ENCODE results near the gene GDAP1L1.
"Not testable (repeated sequence)": the region's sequence is repeated elsewhere in the genome, so short reads cannot be mapped to it uniquely, and the experiment has no call there.

Gene GDAP1L1

DNA sequence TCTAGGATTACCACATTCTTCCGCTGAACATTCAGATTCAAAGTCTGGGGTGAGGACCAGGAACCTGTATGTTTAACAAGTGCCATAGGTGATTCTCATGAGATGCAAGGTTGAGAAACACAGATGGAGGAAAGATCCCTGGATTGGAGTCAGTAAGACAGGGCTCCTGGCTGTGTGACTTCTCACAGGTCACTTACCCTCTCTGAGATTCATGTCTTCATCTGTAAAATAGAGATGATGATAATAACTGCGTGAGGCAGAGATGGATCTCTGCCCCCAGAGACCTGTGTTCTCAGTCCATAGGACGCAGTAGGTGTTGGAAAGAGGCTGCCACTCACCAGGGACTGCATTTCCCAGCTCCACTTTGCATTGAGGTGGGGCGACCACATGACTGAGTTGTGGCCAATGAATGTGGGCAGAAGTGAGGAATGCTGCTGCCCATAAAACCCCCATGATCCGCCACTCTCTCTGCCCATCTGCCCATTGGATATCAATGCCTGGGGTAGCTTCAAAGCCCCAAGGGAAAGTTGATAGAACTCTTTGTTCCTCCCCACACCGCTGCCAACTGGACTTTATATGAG, 13.6 kb upstream of the GDAP1L1 start:
- TF ChIP-seq, protein P1, sequence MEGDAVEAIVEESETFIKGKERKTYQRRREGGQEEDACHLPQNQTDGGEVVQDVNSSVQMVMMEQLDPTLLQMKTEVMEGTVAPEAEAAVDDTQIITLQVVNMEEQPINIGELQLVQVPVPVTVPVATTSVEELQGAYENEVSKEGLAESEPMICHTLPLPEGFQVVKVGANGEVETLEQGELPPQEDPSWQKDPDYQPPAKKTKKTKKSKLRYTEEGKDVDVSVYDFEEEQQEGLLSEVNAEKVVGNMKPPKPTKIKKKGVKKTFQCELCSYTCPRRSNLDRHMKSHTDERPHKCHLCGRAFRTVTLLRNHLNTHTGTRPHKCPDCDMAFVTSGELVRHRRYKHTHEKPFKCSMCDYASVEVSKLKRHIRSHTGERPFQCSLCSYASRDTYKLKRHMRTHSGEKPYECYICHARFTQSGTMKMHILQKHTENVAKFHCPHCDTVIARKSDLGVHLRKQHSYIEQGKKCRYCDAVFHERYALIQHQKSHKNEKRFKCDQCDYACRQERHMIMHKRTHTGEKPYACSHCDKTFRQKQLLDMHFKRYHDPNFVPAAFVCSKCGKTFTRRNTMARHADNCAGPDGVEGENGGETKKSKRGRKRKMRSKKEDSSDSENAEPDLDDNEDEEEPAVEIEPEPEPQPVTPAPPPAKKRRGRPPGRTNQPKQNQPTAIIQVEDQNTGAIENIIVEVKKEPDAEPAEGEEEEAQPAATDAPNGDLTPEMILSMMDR (IDR thresholded peaks at IDR 0.05; ENCODE audit: low read depth, low read length, missing control alignments) = no peak
- in situ Hi-C loops (cut with HindIII; ENCODE audit: low sequenced_read_pairs) = no loop called here
- H3K4me3 ChIP-seq (ENCODE audit: low read depth, low read length) = no peak overlapping the region
- no peak for DNase-seq (ENCODE audit: low read depth)

DNA sequence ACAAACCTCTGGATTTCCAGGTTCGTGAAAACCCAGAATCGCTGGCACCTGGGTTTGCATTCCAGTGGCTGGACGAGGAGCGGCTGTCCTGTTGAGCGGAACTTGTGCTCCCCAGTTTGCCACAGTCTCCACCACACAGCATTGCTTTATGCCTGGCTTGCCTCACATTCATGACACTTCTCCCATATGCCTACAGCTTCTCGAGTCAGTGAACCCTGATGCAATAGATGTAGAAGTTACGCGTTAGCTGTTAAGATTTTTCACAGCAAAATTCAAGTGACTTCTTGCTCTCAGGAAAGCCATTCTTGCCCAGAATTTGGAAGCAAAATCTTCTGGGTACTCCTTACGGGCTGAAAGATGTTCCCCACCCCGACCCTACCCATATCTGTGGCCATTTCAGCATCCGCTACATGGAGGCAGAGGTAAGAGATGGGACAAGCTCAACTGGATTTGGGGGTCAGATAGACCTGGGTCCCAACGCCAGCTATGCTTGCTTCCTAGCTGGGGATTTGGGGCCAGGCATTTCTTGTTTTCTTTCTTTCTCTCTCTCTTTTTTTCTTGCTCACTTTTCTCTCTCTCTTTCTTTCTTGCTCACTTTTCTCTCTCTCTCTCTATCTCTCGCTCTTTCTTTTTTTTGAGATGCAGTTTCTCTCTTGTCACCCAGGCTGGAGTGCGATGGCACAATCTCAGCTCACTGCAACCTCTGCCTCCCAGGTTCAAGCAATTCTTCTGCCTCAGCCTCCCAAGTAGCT, 12.4 kb upstream of the GDAP1L1 start:
- in situ Hi-C loops (cut with HindIII; ENCODE audit: low sequenced_read_pairs) = no loop called here
- no peak for DNase-seq (ENCODE audit: low read depth)
- TF ChIP-seq, protein P1 (IDR thresholded peaks at IDR 0.05; ENCODE audit: low read depth, low read length, missing control alignments) = no peak
- H3K4me3 ChIP-seq (ENCODE audit: low read depth, low read length) = no peak overlapping the region

DNA sequence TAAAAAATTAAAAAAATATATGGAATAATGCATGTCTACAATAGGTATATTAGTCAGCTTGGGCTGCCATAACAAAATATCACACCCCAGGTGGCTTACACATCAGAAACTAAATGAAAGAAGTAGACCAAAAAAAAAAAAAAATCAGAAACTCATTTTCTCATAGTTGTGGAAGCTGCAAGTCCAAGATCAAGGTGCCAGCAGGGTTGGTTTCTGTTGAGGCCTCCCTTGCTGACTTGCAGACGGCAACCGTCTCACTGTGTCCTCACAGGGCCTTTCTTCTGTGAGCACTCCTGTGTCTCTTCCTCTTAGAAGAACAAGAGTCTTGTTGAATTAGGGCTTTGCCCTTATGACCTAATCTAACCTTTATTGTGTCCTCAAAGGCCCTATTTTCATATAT, 11.4 kb upstream of the GDAP1L1 start:
- in situ Hi-C loops (cut with HindIII; ENCODE audit: low sequenced_read_pairs) = no loop called here
- no peak overlapping the region for H3K4me3 ChIP-seq (ENCODE audit: low read depth, low read length)
- TF ChIP-seq, protein P1 (IDR thresholded peaks at IDR 0.05; ENCODE audit: low read depth, low read length, missing control alignments) = no peak
- no peak for DNase-seq (ENCODE audit: low read depth)

DNA sequence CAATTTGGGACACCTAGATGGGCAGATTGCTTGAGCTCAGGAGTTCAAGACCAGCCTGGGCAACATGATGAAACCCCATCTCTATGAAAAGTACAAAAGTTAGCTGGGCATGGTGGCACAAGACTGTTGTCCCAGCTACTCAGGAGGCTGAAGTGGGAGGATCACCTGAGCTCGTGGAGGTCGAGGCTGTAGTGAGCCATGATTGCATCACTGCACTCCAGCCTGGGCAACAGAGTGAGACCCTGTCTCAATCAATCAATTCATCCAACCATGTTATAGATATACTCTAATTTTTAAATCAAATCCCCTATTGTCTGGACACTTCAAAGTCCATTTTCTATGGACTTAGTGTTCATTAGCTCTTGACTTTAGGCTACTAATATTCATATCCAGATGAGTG, 10.3 kb upstream of the GDAP1L1 start:
- H3K4me3 ChIP-seq (ENCODE audit: low read depth, low read length); in situ Hi-C loops (cut with HindIII; ENCODE audit: low sequenced_read_pairs); DNase-seq (ENCODE audit: low read depth): not testable (repeated sequence)

DNA sequence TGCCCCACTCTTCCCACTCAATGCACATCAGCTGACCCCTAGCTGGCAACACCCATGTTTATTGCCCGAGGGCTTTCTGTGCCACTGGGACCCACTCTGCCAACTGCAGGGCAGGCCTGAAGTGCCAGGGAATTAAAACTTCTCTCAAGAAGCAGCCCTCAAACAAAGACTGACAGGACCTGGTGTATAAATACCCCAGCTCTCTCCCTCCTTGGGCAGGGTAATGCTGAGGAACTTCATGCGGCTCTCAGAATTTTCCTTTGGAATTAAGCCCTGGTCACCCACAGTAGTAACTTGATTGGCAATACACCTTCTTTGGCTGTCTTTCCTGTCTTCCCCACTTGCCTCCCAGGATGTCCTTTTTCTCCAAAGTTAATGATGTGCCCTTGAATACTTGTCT, 5.3 kb upstream of the GDAP1L1 start:
- in situ Hi-C loops (cut with HindIII; ENCODE audit: low sequenced_read_pairs) = no loop called here
- no peak for DNase-seq (ENCODE audit: low read depth)
- TF ChIP-seq, protein P1 (IDR thresholded peaks at IDR 0.05; ENCODE audit: low read depth, low read length, missing control alignments) = no peak
- no peak overlapping the region for H3K4me3 ChIP-seq (ENCODE audit: low read depth, low read length)

DNA sequence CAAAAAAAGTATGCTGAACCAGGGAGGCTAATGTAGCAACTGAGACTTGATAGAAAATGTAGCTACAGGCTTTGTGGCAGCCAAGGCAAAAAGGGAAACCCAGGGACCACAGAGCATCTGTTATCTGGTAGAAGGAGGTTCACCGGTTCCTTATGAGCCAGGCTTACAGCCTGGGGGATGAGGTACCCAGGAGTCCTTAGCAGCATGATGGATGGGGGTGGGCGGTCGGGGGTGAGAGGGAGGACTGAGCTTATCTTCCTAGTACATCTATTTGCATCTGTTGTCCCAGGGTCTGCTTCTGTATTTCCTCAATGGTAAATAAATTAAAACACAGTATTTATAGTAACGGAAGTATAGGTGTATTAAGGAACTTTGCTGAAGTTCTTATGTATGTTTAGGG, 1.1 kb upstream of the GDAP1L1 start:
- H3K4me3 ChIP-seq (ENCODE audit: low read depth, low read length) = no peak overlapping the region
- DNase-seq (ENCODE audit: low read depth) = no peak
- TF ChIP-seq, protein P1 (IDR thresholded peaks at IDR 0.05; ENCODE audit: low read depth, low read length, missing control alignments) = no peak
- in situ Hi-C loops (cut with HindIII; ENCODE audit: low sequenced_read_pairs) = no loop called here

Data from astrocyte of the cerebellum (primary cell).